Measurements from ENCODE around the gene CDX2.
"Not testable (repeated sequence)": the region's sequence is repeated elsewhere in the genome, so short reads cannot be mapped to it uniquely, and the experiment has no call there.

The CDX2 gene, protein sequence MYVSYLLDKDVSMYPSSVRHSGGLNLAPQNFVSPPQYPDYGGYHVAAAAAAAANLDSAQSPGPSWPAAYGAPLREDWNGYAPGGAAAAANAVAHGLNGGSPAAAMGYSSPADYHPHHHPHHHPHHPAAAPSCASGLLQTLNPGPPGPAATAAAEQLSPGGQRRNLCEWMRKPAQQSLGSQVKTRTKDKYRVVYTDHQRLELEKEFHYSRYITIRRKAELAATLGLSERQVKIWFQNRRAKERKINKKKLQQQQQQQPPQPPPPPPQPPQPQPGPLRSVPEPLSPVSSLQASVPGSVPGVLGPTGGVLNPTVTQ

GRCh38 chr13:27969082-27969865 lies at the start of gene CDX2:
TSS of gene CDX2 (minus strand) at chr13:27969315. CDS start at chr13:27969006, 309 bp downstream.
- DNase-seq (ENCODE audit: low read depth), result no peak

DNA sequence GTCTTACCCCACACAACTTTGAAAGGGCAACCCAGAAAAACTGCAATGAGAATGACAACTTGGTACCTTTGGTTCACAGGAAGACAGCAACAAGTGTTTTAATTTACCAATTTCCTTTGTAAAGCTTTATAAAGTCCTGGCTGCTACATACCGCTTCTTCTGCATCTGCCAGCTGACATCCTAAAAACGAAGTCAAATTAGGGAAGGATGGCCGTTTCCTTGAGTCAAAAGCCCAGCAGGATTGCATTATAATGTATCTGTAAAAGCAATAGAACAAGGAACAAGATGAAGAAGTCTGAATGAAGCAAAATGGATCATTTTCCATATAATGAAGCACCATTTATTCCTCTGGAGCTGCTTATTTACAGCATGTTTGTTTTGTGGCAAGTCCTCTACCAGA lies 45.2 kb upstream of the CDX2 start:
- DNase-seq (ENCODE audit: low read depth), result no peak

GRCh38 chr13:28013482-28013881 lies 44.4 kb upstream of the CDX2 start:
- no peak for DNase-seq (ENCODE audit: low read depth)

GRCh38 chr13:28012896-28013295 lies 43.8 kb upstream of the CDX2 start:
- DNase-seq (ENCODE audit: low read depth), result no peak

DNA sequence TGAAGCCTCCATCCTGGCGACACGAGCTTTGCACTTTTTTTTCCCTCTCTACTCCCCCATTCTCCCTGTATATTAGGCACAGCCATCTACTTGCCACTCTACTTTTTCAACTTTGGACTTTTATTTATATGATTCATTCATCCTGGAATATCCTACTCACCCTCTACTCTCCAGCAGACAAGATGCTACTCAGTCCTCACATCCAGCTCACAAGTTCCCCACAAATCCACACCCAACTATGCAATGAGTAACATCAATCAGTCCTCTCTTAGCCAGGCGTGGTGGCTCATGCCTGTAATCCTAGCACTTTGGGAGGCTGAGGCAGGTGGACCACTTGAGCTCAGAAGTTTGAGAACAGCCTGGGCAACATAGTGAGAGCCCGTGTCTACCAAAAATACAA lies 43.3 kb upstream of the CDX2 start:
- DNase-seq (ENCODE audit: low read depth), result no peak

DNA sequence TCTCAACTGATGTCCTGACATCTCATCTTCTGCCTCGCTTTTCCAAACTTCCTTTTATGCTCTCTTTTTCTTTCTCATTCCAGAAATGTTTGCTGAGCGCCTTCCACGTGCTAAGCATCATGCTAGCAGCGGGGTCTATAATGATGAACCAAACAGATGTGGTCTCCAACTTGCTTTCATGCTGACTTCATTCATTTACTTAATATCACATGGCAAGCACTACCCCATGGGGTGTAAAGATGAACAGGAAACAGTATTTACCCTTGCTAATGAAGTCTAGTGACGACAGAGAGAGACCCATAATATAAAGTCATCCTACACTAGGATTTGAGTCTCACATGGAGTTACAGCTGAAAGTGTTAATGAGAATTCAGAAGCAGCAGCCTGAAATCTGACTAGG lies 40.9 kb upstream of the CDX2 start:
- DNase-seq (ENCODE audit: low read depth), result no peak

- not testable (repeated sequence) for DNase-seq (ENCODE audit: low read depth)
Observed at GRCh38 chr13:28005016-28005415, 35.9 kb upstream of the CDX2 start.

GRCh38 chr13:28002886-28003698 lies 34.0 kb upstream of the CDX2 start:
- no peak for DNase-seq (ENCODE audit: low read depth)

DNA sequence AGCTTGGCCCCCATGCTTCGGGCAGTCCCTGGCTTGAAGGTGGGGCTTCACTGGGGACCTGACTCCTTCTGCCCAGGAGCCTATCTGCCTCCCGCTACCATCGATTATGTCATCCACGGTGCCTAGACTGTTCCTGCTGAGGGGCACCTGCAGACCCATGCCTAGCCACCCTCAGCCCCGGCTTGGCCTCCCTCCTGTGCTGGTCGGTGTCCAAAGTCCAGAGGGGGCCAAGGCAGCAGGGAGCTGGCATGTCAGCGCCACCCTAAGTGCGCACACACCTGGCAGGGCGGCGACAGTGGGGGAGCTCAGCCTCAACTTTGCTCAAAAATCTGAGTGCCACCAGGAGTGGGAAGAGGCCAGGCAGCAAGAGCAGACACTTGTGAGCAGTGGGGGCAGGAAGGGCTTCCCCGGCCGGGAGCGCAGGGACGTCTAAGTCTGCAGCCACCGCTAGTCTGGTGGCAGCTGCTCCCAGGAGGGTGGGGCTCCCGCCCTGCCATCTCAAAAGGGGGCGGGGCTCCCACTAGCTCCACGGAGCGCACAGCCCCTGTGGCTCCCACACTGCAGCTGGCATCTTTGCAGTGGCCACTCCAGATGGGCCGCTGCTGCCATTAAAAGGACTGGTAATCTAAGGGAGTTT lies 32.8 kb upstream of the CDX2 start:
- DNase-seq (ENCODE audit: low read depth), result no peak

DNA sequence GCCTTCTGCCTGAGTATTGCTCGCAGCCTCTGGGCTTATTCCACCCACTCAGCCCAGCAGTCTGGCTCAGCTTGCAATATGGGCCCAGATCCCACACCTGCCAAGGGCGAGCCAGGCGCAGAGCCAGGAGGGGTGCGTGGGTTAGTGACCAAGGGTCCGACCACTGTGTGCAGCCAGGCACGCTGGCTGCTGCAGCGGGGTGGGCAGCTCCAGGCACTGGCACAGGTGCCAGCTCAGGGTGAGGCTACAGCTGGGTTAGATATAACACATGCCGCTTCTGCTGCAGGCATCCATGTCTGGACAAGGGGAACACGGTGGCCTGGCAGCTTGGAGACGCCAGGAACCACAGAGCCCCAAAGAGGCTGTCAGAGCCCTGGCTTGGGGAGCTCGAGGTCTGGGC lies 31.9 kb upstream of the CDX2 start:
- DNase-seq (ENCODE audit: low read depth), result no peak

GRCh38 chr13:28000567-28000966 lies 31.5 kb upstream of the CDX2 start:
- DNase-seq (ENCODE audit: low read depth), result no peak

- no peak for DNase-seq (ENCODE audit: low read depth)
Observed at GRCh38 chr13:27997904-27998522, 28.9 kb upstream of the CDX2 start.

DNA sequence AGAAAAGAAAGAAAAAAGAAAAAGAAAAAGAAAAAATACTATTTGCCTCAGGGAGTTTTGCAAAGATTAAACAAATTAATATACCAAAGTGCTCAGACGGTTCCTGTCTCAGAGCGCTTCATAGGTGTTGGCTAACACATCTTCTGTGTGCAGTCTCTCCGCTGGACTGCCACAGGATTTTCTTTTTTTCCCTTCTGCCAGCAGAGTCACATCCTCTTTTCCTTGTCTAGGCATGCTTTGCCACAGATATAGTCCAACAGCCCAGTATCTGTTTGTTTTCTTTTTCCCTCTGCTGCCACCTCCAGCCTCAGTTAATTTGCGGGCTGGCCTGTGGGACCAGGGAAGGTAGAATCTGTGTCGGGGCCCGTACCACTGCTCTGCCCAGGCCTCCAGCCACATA lies 22.8 kb upstream of the CDX2 start:
- DNase-seq (ENCODE audit: low read depth), result no peak

GRCh38 chr13:27988520-27988919 lies 19.4 kb upstream of the CDX2 start, which contains the start of gene URAD:
TSS of gene URAD (minus strand) at chr13:27988693. CDS start at chr13:27988637, 56 bp downstream.
- no peak for DNase-seq (ENCODE audit: low read depth)

GRCh38 chr13:27985600-27985999 lies 16.5 kb upstream of the CDX2 start:
- no peak for DNase-seq (ENCODE audit: low read depth)

DNA sequence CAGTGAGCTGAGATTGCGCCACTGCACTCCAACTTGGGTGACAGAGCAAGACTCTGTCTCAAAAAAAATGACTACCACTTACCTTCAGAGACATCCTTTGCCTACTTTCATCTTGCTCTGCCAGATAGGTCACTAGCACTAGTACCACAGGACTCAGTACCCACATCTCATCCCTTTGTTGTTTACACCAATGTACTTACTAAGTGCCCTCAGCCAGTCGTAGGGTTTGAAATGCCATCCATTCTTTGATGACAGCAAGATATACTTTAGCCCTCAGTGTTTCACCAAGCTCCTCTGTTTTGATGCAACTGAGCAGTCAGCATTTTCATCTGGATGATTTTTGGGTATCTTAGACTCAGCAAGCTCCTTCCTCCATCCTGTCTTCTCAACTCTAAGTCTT lies 13.2 kb upstream of the CDX2 start:
- no peak for DNase-seq (ENCODE audit: low read depth)

GRCh38 chr13:27981006-27981708 lies 12.0 kb upstream of the CDX2 start:
- no peak for DNase-seq (ENCODE audit: low read depth)

DNA sequence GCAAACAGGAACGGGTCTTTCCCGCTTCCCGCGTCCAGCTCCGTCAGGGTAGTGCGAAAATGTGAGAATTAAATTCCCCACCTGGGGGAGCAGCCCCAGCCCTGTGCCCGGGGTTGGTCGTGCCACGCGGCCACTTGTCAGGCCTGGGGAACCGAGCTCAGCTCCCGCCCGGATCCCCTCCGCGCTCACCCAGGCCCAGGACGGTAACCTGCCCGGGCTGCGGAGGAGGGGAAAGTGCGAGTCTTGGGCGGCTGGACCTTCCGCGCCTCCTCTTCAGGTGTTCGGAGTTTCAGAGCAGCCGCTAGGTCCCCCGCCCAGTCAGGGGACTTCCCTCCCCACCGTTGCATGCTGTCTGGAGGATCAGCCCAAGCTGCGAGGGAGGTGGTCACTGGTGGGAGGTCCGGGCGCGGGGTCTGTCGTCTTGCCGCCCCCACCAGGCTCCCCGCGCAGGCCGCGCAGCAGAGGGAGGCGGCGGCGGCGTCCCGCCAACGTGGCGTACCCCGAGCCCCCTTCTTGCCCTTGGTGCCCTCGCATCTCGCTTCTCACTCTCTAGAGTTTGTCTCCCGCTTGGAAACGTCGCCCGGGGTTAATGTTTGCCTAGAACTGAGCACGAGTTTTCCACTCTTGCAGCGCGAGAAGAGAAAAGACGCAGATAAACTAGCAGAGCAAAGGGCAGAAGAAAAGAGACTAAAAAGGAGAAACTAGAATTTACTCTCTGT lies 11.3 kb upstream of the CDX2 start:
- no peak for DNase-seq (ENCODE audit: low read depth)

DNA sequence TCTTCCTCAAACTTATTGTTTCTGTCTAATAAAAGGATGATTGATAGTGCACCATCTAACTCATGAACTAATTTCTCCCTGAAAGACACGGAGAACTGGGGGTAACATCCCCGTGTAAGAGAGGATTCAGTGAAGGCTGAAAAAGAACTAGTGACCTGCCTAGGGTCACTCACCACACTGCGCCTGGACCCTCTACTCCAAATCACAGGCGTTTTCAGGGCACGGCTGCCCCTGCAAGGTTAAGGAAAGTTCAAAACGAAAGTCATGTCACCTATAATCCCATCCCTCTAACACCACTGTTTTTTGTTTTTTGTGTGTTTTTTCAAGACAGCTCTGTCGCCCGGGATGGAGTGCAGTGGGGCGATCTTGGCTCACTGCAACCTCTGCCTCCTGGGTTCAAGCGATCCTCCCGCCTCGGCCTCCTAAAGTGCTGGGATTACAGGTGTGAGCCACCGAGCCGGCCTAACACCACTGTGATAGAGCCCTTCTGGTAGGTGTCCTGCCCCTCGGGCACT lies 10.7 kb upstream of the CDX2 start:
- DNase-seq (ENCODE audit: low read depth), result no peak

- DNase-seq (ENCODE audit: low read depth), result no peak
Observed at GRCh38 chr13:27979001-27979643, 10.0 kb upstream of the CDX2 start.
